IPS-18a (cell line): ENCODE data around the gene TUBB.
"Not testable (repeated sequence)": the region's sequence is repeated elsewhere in the genome, so short reads cannot be mapped to it uniquely, and the experiment has no call there.

Experiments used
- H3K27ac ChIP-seq: one replicate; pipeline ENCODE4 v1.5.1; 2013; ENCODE audit warnings: low read length
- H3K27me3 ChIP-seq: one replicate; pipeline ENCODE4 v1.6.1; 2013; ENCODE audit warnings: mild to moderate bottlenecking, low read length; ENCODE audit not compliant: control insufficient read depth, insufficient read depth
- H3K36me3 ChIP-seq: one replicate; pipeline ENCODE4 v1.6.1; 2013; ENCODE audit warnings: low read depth, low read length; ENCODE audit not compliant: control insufficient read depth
- H3K4me1 ChIP-seq: one replicate; pipeline ENCODE4 v1.6.1; 2013; ENCODE audit warnings: low read depth, low read length; ENCODE audit not compliant: control insufficient read depth
- H3K4me3 ChIP-seq: one replicate; pipeline ENCODE4 v1.5.1; 2013; ENCODE audit warnings: low read length
- H3K9ac ChIP-seq: one replicate; pipeline ENCODE4 v1.6.1; 2013; ENCODE audit warnings: mild to moderate bottlenecking, low read length, moderate library complexity
- H3K9me3 ChIP-seq: one replicate; pipeline ENCODE4 v1.6.1; 2013; ENCODE audit warnings: low read depth, low read length; ENCODE audit not compliant: control insufficient read depth

Gene TUBB

GRCh38 chr6:30763155-30763617 lies 43.0 kb downstream of the TUBB start:
- Histone ChIP-seq H3K36me3 (no peaks in the 10 kb centered on the region), H3K9ac (peak overlapping the region; percentile 40), H3K9me3 (no peaks in the 10 kb centered on the region), H3K4me3 (no peak overlapping the region), H3K4me1 (peaks cover 43% of the 10 kb centered on the region), H3K27ac (peak overlapping the region; percentile 55), H3K27me3 (no peaks in the 10 kb centered on the region)

DNA sequence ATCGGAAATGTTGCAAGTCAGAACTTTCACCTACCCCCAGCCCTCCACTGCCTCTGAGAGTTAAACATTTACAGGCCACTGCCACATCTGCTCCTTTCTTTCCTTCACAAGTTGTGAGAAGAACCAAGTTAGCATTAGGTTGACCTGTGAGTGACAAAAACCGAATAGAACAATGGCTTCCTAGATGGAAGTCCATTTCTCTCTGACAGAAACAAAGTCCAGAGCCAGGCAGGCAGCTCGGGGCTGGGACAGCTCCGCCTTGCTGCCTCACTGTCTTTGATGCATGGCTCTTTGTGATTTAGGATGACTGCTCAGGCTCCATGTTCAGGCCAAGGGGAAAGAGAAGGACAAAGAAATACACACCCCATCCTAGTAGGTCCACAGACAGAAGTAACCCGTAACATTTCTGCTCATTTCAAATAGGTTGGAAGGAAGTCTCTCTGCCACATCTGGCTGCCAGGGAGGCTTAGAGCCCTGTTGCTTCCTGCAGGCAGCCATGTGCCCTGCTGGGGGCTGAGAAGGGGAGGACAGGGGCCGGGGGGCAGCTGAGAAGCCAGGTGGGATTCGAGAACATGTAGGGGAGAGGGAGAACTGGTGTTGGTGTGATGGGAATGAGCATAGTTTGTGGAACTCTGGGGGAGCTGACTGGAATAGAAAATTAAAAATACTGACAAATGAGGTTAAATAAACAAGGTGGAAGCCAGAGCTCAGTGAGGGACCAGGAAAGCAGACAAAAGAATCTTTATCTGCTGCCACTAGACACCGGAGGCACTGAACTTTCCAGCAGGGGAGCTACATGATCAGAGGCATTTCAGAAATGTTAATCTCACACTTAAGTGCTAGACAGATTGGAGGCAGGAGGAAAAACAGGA lies 43.7 kb downstream of the TUBB start:
- Histone ChIP-seq H3K27me3 (no peaks in the 10 kb centered on the region), H3K9me3 (no peaks in the 10 kb centered on the region), H3K36me3 (no peaks in the 10 kb centered on the region), H3K9ac (peak overlapping the region; percentile 40), H3K27ac (peak overlapping the region; percentile 55), H3K4me1 (peaks cover 47% of the 10 kb centered on the region), H3K4me3 (peak overlapping the region; percentile 24)

GRCh38 chr6:30764490-30765043 lies 44.4 kb downstream of the TUBB start:
- peak overlapping the region; percentile 40 for H3K9ac ChIP-seq
- not testable (repeated sequence) for H3K36me3 ChIP-seq, H3K27me3 ChIP-seq, H3K9me3 ChIP-seq
- H3K4me3 ChIP-seq, result peak overlapping the region; percentile 24
- H3K4me1 ChIP-seq, result peaks cover 49% of the 10 kb centered on the region
- peak overlapping the region; percentile 55 for H3K27ac ChIP-seq

- H3K27me3 ChIP-seq, H3K4me3 ChIP-seq, H3K9ac ChIP-seq, H3K36me3 ChIP-seq, H3K27ac ChIP-seq, H3K9me3 ChIP-seq: not testable (repeated sequence)
- peaks cover 55% of the 10 kb centered on the region for H3K4me1 ChIP-seq
Observed at GRCh38 chr6:30765495-30765894, 45.3 kb downstream of the TUBB start.

GRCh38 chr6:30766461-30767157 lies 46.5 kb downstream of the TUBB start:
- Histone ChIP-seq H3K4me1 (peaks cover 51% of the 10 kb centered on the region), H3K9ac (no peak overlapping the region), H3K27me3 (no peaks in the 10 kb centered on the region), H3K4me3 (no peak overlapping the region), H3K9me3 (no peaks in the 10 kb centered on the region), H3K27ac (no peak overlapping the region), H3K36me3 (no peaks in the 10 kb centered on the region)

GRCh38 chr6:30767158-30767943 lies 47.2 kb downstream of the TUBB start:
- no peak overlapping the region for H3K4me3 ChIP-seq
- H3K9ac ChIP-seq, result no peak overlapping the region
- H3K4me1 ChIP-seq, result peaks cover 50% of the 10 kb centered on the region
- no peaks in the 10 kb centered on the region for H3K27me3 ChIP-seq
- H3K27ac ChIP-seq, result no peak overlapping the region
- H3K9me3 ChIP-seq, result no peaks in the 10 kb centered on the region
- H3K36me3 ChIP-seq, result no peaks in the 10 kb centered on the region

- H3K9me3 ChIP-seq, result no peaks in the 10 kb centered on the region
- H3K4me3 ChIP-seq, result no peak overlapping the region
- no peaks in the 10 kb centered on the region for H3K27me3 ChIP-seq
- H3K27ac ChIP-seq, result no peak overlapping the region
- no peaks in the 10 kb centered on the region for H3K36me3 ChIP-seq
- H3K9ac ChIP-seq, result no peak overlapping the region
- H3K4me1 ChIP-seq, result peaks cover 50% of the 10 kb centered on the region
Observed at GRCh38 chr6:30767944-30768301, 47.8 kb downstream of the TUBB start.

DNA sequence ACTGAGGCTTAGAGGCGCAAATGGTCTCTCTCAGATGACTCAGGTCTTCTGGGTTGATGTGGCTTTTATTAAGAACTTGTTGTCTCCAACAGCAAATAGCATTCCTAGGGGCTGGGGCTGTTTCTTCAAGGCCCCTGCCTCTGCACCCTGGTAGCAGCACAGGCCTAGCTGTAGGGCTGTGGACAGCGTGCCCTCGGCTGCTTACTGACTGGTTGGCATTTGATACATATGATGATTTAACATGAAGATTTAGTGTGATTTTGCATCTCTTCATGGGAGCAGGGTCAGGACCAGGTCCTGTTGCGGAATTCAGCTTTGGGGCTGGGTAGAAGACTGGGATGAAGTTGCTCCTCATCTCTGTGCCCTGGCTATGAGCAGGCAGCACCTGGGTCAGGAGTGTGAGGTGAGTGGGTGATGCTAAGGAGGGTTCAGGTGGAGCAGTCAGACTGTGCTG lies 48.5 kb downstream of the TUBB start:
- Histone ChIP-seq H3K36me3 (no peaks in the 10 kb centered on the region), H3K4me3 (no peak overlapping the region), H3K9ac (peak overlapping the region; percentile 37), H3K9me3 (no peaks in the 10 kb centered on the region), H3K27ac (no peak overlapping the region), H3K4me1 (peaks cover 42% of the 10 kb centered on the region), H3K27me3 (no peaks in the 10 kb centered on the region)

DNA sequence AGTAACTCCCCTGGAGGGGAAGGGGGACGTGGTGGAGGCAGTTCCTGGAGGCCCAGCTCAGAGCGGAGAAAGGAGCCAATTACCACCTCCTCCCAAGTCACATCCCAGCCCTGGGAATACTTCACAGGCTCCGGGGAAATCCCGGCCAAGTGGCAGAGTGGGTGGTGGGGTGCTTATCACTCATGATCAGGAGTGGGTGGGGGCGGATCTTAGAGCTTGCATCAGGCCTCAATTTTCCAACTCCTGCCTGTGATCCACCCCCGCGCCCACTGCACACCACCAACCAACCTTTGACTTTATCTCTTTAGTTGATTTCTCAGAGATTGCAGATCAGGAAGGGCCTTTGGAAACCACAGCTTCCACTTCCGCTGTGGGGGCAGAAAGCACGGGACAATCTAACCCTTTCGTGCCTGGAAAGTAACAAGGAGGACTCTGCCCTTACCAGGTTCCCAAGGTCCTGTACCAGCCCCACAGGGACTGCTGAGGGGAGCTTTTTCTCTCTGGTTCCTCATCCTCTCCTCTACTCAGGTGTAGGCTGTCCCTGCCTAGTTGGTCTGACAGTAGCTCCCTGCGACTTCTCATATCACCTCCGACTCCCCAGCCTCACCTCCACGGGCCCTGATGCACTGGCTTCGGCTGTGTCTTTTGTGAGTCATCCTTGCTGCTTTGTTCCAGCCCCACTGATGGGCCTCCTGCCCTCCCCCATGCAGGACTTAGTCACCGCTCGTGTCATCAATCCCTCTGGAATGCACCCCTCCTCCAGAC lies 49.1 kb downstream of the TUBB start:
- no peaks in the 10 kb centered on the region for H3K27me3 ChIP-seq
- H3K36me3 ChIP-seq, result no peaks in the 10 kb centered on the region
- H3K4me1 ChIP-seq, result peaks cover 36% of the 10 kb centered on the region
- no peak overlapping the region for H3K4me3 ChIP-seq
- H3K27ac ChIP-seq, result peak overlapping the region; percentile 3
- H3K9me3 ChIP-seq, result no peaks in the 10 kb centered on the region
- H3K9ac ChIP-seq, result peak overlapping the region; percentile 37

DNA sequence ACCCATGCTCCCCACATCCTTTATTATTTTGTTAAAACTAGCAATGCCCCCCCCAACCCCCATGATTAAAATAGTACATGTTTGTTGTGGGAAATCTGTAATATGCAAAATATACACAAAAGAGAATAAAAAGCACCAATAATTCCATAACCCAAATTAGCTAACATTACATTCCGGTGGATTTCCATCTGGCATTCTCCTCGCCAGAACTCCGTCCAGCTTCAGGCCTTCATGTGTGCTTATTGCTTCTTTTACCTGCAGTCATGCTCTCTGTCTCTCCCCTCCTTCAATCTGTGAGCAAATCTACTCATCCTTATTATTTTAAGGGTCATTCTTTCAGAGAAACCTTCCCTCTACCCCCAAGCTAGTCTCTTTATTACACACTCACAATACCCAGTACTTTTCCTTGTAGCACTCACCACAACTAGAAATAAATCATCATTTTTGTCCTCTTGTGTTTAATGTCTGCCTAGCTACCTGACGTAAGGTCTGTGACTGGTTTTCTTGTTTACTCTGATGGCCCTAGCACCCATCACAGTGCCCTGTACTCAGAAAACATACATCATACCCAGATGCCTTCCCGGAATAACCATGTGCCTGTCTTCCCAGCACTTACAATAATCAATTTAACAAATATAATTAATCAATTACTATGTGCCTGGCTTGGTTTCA lies 49.8 kb downstream of the TUBB start:
- Histone ChIP-seq H3K36me3 (no peaks in the 10 kb centered on the region), H3K9ac (peak overlapping the region; percentile 10), H3K27me3 (no peaks in the 10 kb centered on the region), H3K27ac (no peak overlapping the region), H3K4me1 (peaks cover 29% of the 10 kb centered on the region), H3K4me3 (no peak overlapping the region), H3K9me3 (no peaks in the 10 kb centered on the region)
